ENCODE results near the gene TRIO. TPM values are rescaled to one million over a fixed set of nuclear protein-coding genes. Genes with fewer than 3 reads are reported as not detected.

TRIO gene
- total and polyA plus RNA-seq, 2 experiments from 2014 or later = 18.5 to 78.2 TPM

GRCh38 chr5:14110196-14110595 is 32.9 kb upstream of the TRIO start:
- WGBS (ENCODE audit: low lambda C conversion rate, missing lambda C conversion rate) = 82% methylated on average over 4 of the region's 4 CpGs
- H3K9me2 ChIP-seq (replicated peaks; ENCODE audit: insufficient read depth) = no peaks in the 10 kb centered on the region
- no peak overlapping the region for H3K4me2 ChIP-seq
- H3K4me1 ChIP-seq (ENCODE audit: insufficient read depth) = no peaks in the 10 kb centered on the region
- H3K79me2 ChIP-seq = no peaks in the 10 kb centered on the region
- H3K27ac ChIP-seq = no peak overlapping the region
- H3K9me3 ChIP-seq (ENCODE audit: low read depth) = no peaks in the 10 kb centered on the region
- H3K4me3 ChIP-seq = no peak overlapping the region
- TF ChIP-seq EZH2phosphoT487 (IDR thresholded peaks at IDR 0.05; ENCODE audit: low read depth, severe bottlenecking, unreplicated experiment) = no peak
- TF ChIP-seq EZH2 (IDR thresholded peaks at IDR 0.05; ENCODE audit: borderline replicate concordance) = no peak
- TF ChIP-seq, protein P1, sequence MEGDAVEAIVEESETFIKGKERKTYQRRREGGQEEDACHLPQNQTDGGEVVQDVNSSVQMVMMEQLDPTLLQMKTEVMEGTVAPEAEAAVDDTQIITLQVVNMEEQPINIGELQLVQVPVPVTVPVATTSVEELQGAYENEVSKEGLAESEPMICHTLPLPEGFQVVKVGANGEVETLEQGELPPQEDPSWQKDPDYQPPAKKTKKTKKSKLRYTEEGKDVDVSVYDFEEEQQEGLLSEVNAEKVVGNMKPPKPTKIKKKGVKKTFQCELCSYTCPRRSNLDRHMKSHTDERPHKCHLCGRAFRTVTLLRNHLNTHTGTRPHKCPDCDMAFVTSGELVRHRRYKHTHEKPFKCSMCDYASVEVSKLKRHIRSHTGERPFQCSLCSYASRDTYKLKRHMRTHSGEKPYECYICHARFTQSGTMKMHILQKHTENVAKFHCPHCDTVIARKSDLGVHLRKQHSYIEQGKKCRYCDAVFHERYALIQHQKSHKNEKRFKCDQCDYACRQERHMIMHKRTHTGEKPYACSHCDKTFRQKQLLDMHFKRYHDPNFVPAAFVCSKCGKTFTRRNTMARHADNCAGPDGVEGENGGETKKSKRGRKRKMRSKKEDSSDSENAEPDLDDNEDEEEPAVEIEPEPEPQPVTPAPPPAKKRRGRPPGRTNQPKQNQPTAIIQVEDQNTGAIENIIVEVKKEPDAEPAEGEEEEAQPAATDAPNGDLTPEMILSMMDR (IDR thresholded peaks at IDR 0.05; ENCODE audit: poor library complexity) = no peak
- no peaks in the 10 kb centered on the region for H4K20me1 ChIP-seq (ENCODE audit: insufficient read depth, poor library complexity, severe bottlenecking)
- no peaks in the 10 kb centered on the region for H3K27me3 ChIP-seq
- no peak overlapping the region for H2AFZ ChIP-seq
- DNase-seq (ENCODE audit: low spot score) = no peak
- H3K36me3 ChIP-seq (replicated peaks; ENCODE audit: insufficient read depth, low read depth) = no peaks in the 10 kb centered on the region

GRCh38 chr5:14110680-14111079 is 32.5 kb upstream of the TRIO start:
- Histone ChIP-seq H3K9me2 (replicated peaks; ENCODE audit: insufficient read depth) (no peaks in the 10 kb centered on the region), H3K27ac (no peak overlapping the region), H3K4me3 (no peak overlapping the region), H3K79me2 (no peaks in the 10 kb centered on the region), H2AFZ (no peak overlapping the region), H3K27me3 (no peaks in the 10 kb centered on the region), H3K36me3 (replicated peaks; ENCODE audit: insufficient read depth, low read depth) (no peaks in the 10 kb centered on the region), H3K9me3 (ENCODE audit: low read depth) (no peaks in the 10 kb centered on the region), H3K4me1 (ENCODE audit: insufficient read depth) (no peaks in the 10 kb centered on the region), H4K20me1 (ENCODE audit: insufficient read depth, poor library complexity, severe bottlenecking) (no peaks in the 10 kb centered on the region), H3K4me2 (no peak overlapping the region)
- DNase-seq (ENCODE audit: low spot score) = no peak
- no peak for TF ChIP-seq EZH2 (IDR thresholded peaks at IDR 0.05; ENCODE audit: borderline replicate concordance)
- no peak for TF ChIP-seq EZH2phosphoT487 (IDR thresholded peaks at IDR 0.05; ENCODE audit: low read depth, severe bottlenecking, unreplicated experiment)
- TF ChIP-seq, protein P1 (IDR thresholded peaks at IDR 0.05; ENCODE audit: poor library complexity) = no peak
- 96% methylated on average over 4 of the region's 4 CpGs for WGBS (ENCODE audit: low lambda C conversion rate, missing lambda C conversion rate)

DNA sequence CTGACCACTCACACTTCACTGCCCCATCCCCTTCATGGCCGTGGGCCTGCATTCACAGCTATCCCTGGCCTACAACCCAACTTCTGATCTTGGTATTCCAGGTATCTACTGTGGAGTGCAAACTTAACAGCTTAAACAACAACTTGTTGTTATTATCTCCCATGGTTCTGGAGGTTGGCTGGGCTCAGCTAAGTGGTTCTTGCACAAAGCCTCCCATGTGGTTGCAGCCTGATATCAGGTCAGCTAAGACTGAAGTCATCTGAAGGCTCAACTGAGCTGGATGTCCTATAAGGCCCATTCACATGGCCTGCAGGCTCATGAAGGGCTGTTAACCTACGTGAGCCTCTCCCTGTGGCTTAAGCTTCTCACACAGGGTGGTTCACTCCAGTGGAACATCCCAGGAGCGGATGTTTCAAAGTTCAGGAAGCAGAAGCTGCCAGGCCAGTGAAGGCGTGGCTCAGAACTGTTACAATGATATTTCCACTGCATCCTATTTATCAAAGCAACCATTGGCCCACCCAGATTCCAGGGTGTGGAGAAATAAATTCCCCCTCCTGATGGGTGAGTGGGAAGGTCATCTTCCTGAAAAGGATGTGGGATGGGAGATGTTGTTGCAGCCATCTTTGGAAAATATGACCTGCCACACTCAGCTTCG is 30.0 kb upstream of the TRIO start:
- H3K27me3 ChIP-seq = no peaks in the 10 kb centered on the region
- TF ChIP-seq EZH2phosphoT487 (IDR thresholded peaks at IDR 0.05; ENCODE audit: low read depth, severe bottlenecking, unreplicated experiment) (no peak), EZH2 (IDR thresholded peaks at IDR 0.05; ENCODE audit: borderline replicate concordance) (no peak)
- TF ChIP-seq, protein P1 (IDR thresholded peaks at IDR 0.05; ENCODE audit: poor library complexity) = no peak
- no peaks in the 10 kb centered on the region for H3K36me3 ChIP-seq (replicated peaks; ENCODE audit: insufficient read depth, low read depth)
- DNase-seq (ENCODE audit: low spot score) = peak; percentile 48
- WGBS (ENCODE audit: low lambda C conversion rate, missing lambda C conversion rate) = 78% methylated on average over 5 of the region's 5 CpGs
- H3K9me3 ChIP-seq (ENCODE audit: low read depth) = no peaks in the 10 kb centered on the region
- no peak overlapping the region for H3K4me2 ChIP-seq
- H4K20me1 ChIP-seq (ENCODE audit: insufficient read depth, poor library complexity, severe bottlenecking) = no peaks in the 10 kb centered on the region
- no peak overlapping the region for H3K4me3 ChIP-seq
- no peak overlapping the region for H3K27ac ChIP-seq
- H3K4me1 ChIP-seq (ENCODE audit: insufficient read depth) = no peaks in the 10 kb centered on the region
- H3K79me2 ChIP-seq = no peaks in the 10 kb centered on the region
- H2AFZ ChIP-seq = no peak overlapping the region
- no peaks in the 10 kb centered on the region for H3K9me2 ChIP-seq (replicated peaks; ENCODE audit: insufficient read depth)
